PC-3 (cell line): Measurements from ENCODE around the gene RNF32.

Experiments
- CTCF ChIP-seq: fragments of 300-600 bp; sonication (generic); conservative IDR thresholded peaks from 2 replicates; pipeline ENCODE4 v1.5.1; 2017; ENCODE audit warnings: antibody characterized with exemption, low read depth, mild to moderate bottlenecking, low read length
- EZH2 ChIP-seq: fragments of 300-600 bp; sonication (generic); IDR thresholded peaks from one replicate; pipeline ENCODE4 v1.6.1; 2017; ENCODE audit warnings: antibody characterized with exemption, mild to moderate bottlenecking, low read length; ENCODE audit not compliant: unreplicated experiment
- EZH2phosphoT487 ChIP-seq: fragments of 300-600 bp; sonication (generic); IDR thresholded peaks from 2 replicates; pipeline ENCODE4 v1.6.1; 2018; ENCODE audit warnings: mild to moderate bottlenecking, antibody characterized with exemption, low read length, borderline replicate concordance

GRCh38 chr7:156594283-156595080 is 46.1 kb upstream of the RNF32 start:
- TF ChIP-seq CTCF = no peak
- no peak for TF ChIP-seq EZH2
- no peak for TF ChIP-seq EZH2phosphoT487
